IMR-90 (cell line): ENCODE results near the gene CBFA2T3. TPM values are rescaled to one million over a fixed set of nuclear protein-coding genes. Genes with fewer than 3 reads are reported as not detected.

ENCODE experiments used
- polyA plus RNA-seq, 3 experiments: library from polyadenylated mRNA; depleted of rRNA; stranded (reverse); fragments of >200 nt; gene quantifications; 2 replicates each; pipeline ENCODE4 v1.2.3, GENCODE V29; 2012; ENCODE audit warnings: low replicate concordance in 1 of 3
- total RNA-seq: library from RNA; depleted of rRNA; stranded (reverse); fragments of >200 nt; gene quantifications from 2 replicates; pipeline ENCODE4 v1.2.3, GENCODE V29; 2012; rRNA removed

Gene CBFA2T3
- total and polyA plus RNA-seq, 2 of the 4 experiments (the other 2 are of a cell fraction) = not detected

Other genes starting within 250 kb of the CBFA2T3 start
- 36.2 and 48.6 TPM in 2 replicates for gene PIEZO1, start 192.0 kb downstream of the CBFA2T3 start, total RNA-seq
- 372 and 392 TPM in 2 replicates for gene PIEZO1, start 192.0 kb downstream of the CBFA2T3 start, polyA plus RNA-seq (2012; rRNA removed)
- 3.2 and 4.7 TPM in 2 replicates for gene CDT1, start 173.4 kb downstream of the CBFA2T3 start, total RNA-seq
- gene CDT1, start 173.4 kb downstream of the CBFA2T3 start, polyA plus RNA-seq (2012; rRNA removed) = 11.8 and 13.2 TPM in 2 replicates
- 40.5 and 41.7 TPM in 2 replicates for gene APRT, start 165.3 kb downstream of the CBFA2T3 start, total RNA-seq
- gene APRT, start 165.3 kb downstream of the CBFA2T3 start, polyA plus RNA-seq (2012; rRNA removed) = 157 and 209 TPM in 2 replicates
- gene GALNS, start 120.3 kb downstream of the CBFA2T3 start, total RNA-seq = 7.2 TPM in 2 replicates
- gene GALNS, start 120.3 kb downstream of the CBFA2T3 start, polyA plus RNA-seq (2012; rRNA removed) = 30.2 and 32.5 TPM in 2 replicates
- 84.2 and 102 TPM in 2 replicates for gene TRAPPC2L, start 120.1 kb downstream of the CBFA2T3 start, total RNA-seq
- gene TRAPPC2L, start 120.1 kb downstream of the CBFA2T3 start, polyA plus RNA-seq (2012; rRNA removed) = 109 and 112 TPM in 2 replicates
- gene PABPN1L, start 110.5 kb downstream of the CBFA2T3 start, total RNA-seq = not detected in 2 replicates
- gene PABPN1L, start 110.5 kb downstream of the CBFA2T3 start, polyA plus RNA-seq (2012; rRNA removed) = not detected in 2 replicates
- gene ACSF3, start 116.6 kb upstream of the CBFA2T3 start, total RNA-seq = 9.5 and 10.6 TPM in 2 replicates
- gene ACSF3, start 116.6 kb upstream of the CBFA2T3 start, polyA plus RNA-seq (2012; rRNA removed) = 14.2 and 14.8 TPM in 2 replicates
- gene CDH15, start 194.5 kb upstream of the CBFA2T3 start, total RNA-seq = 0.18 and 0.28 TPM in 2 replicates
- gene CDH15, start 194.5 kb upstream of the CBFA2T3 start, polyA plus RNA-seq (2012; rRNA removed) = 0.62 and 0.65 TPM in 2 replicates
- 0.18 and 0.56 TPM in 2 replicates for gene SLC22A31, start 223.3 kb upstream of the CBFA2T3 start, total RNA-seq
- 5.0 and 5.5 TPM in 2 replicates for gene SLC22A31, start 223.3 kb upstream of the CBFA2T3 start, polyA plus RNA-seq (2012; rRNA removed)
- gene ZNF778, start 240.5 kb upstream of the CBFA2T3 start, total RNA-seq = 8.3 and 9.9 TPM in 2 replicates
- 4.1 and 5.6 TPM in 2 replicates for gene ZNF778, start 240.5 kb upstream of the CBFA2T3 start, polyA plus RNA-seq (2012; rRNA removed)